Right lobe of liver (tissue), 4 donors: ENCODE measurements around the gene TMEM175.

ENCODE experiments used
- POLR2A ChIP-seq: fragments of 450-650 bp; IDR thresholded peaks from one replicate; pipeline ENCODE4 v1.6.1; 2017; ENCODE audit warnings: antibody characterized with exemption, mild to moderate bottlenecking
- TF ChIP-seq, protein P1 (sequence below), 4 donors: fragments of 200-600 bp in 3 of 4; fragments of 450-650 bp in 1 of 4; IDR thresholded peaks; one replicate each; pipeline versions ENCODE4 v1.5.1 to v1.8.0; 2016 to 2022; ENCODE audit warnings: antibody characterized with exemption in 4 of 4, mild to moderate bottlenecking in 2 of 4
- donor health status: DM: no; HTN: no; CAD: no.
- donor health status: DM: no; HTN: no; CAD: no.
- donor health status: DM: no; HTN: yes; CAD: no.

DNA sequence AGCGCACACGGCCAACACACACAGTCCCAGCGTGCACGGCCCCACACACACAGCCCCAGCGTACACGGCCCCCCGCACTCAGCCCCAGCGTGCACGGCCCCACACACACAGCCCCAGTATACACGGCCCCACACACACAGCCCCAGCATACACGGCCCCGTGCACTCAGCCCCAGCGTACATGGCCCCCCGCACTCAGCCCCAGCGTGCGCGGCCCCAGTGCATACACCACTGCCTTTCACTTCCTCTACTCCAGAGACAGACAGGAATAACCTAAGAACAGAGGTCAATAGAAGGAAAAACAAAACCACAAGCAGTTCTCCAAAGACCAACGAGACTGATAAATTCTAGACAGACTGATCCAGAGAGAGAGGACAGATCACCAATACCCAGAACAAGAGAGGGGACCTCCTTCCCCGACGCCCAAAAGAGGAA is 17.2 kb upstream of the TMEM175 start:
- TF ChIP-seq POLR2A, result no peak
- TF ChIP-seq, protein P1, sequence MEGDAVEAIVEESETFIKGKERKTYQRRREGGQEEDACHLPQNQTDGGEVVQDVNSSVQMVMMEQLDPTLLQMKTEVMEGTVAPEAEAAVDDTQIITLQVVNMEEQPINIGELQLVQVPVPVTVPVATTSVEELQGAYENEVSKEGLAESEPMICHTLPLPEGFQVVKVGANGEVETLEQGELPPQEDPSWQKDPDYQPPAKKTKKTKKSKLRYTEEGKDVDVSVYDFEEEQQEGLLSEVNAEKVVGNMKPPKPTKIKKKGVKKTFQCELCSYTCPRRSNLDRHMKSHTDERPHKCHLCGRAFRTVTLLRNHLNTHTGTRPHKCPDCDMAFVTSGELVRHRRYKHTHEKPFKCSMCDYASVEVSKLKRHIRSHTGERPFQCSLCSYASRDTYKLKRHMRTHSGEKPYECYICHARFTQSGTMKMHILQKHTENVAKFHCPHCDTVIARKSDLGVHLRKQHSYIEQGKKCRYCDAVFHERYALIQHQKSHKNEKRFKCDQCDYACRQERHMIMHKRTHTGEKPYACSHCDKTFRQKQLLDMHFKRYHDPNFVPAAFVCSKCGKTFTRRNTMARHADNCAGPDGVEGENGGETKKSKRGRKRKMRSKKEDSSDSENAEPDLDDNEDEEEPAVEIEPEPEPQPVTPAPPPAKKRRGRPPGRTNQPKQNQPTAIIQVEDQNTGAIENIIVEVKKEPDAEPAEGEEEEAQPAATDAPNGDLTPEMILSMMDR (IDR thresholded peaks at IDR 0.05), result no peak
